Keratinocyte (primary cell): Measurements from ENCODE around the gene ZFR2.

Experiments
- EZH2 ChIP-seq: IDR thresholded peaks from one replicate; pipeline ENCODE4 v1.6.1; 2012; ENCODE audit warnings: inconsistent platforms, mild to moderate bottlenecking, low read length, moderate library complexity
- TF ChIP-seq, protein P1 (sequence below), 3 experiments: IDR thresholded peaks in 1 of 3; conservative IDR thresholded peaks in 1 of 3; optimal IDR thresholded peaks in 1 of 3; 2 replicates in 2 of 3; 3 replicates in 1 of 3; pipeline versions ENCODE3 to v1.5.1; 2011; ENCODE audit warnings: low read length in 3 of 3, mild to moderate bottlenecking in 3 of 3, moderate library complexity in 2 of 3, control low read depth in 1 of 3, inconsistent platforms in 1 of 3; ENCODE audit not compliant: insufficient read depth in 2 of 3; ENCODE audit errors: extremely low read depth in 1 of 3

DNA sequence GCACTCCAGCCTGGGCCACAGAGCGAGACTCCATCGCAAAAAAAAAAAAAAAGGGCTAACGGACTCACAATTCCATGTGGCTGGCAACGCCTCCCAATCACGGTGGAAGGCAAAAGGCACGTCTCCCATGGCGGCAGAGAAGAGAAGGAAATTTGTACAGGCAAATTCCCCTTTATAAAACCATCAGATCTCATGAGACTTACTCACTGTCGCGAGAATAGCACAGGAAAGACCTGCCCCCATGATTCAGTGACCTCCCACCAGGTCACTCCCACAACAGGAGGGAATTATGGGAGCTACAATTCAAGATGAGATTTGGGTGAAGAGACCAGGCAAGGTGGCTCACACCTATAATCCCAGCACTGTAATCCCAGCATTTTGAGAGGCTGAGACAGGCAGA lies 45.4 kb upstream of the ZFR2 start:
- TF ChIP-seq, protein P1, sequence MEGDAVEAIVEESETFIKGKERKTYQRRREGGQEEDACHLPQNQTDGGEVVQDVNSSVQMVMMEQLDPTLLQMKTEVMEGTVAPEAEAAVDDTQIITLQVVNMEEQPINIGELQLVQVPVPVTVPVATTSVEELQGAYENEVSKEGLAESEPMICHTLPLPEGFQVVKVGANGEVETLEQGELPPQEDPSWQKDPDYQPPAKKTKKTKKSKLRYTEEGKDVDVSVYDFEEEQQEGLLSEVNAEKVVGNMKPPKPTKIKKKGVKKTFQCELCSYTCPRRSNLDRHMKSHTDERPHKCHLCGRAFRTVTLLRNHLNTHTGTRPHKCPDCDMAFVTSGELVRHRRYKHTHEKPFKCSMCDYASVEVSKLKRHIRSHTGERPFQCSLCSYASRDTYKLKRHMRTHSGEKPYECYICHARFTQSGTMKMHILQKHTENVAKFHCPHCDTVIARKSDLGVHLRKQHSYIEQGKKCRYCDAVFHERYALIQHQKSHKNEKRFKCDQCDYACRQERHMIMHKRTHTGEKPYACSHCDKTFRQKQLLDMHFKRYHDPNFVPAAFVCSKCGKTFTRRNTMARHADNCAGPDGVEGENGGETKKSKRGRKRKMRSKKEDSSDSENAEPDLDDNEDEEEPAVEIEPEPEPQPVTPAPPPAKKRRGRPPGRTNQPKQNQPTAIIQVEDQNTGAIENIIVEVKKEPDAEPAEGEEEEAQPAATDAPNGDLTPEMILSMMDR (optimal IDR thresholded peaks at IDR 0.05 in 1 of 3, IDR thresholded peaks at IDR 0.05 in 1 of 3, conservative IDR thresholded peaks at IDR 0.05 in 1 of 3; ENCODE audit: extremely low read depth in 1 of 3, insufficient read depth in 2 of 3, low read length in 3 of 3), result no peak
- TF ChIP-seq EZH2, result no peak
